ENCODE data around the gene SLC27A1.
"Not testable (repeated sequence)": the region's sequence is repeated elsewhere in the genome, so short reads cannot be mapped to it uniquely, and the experiment has no call there.

The SLC27A1 gene

DNA sequence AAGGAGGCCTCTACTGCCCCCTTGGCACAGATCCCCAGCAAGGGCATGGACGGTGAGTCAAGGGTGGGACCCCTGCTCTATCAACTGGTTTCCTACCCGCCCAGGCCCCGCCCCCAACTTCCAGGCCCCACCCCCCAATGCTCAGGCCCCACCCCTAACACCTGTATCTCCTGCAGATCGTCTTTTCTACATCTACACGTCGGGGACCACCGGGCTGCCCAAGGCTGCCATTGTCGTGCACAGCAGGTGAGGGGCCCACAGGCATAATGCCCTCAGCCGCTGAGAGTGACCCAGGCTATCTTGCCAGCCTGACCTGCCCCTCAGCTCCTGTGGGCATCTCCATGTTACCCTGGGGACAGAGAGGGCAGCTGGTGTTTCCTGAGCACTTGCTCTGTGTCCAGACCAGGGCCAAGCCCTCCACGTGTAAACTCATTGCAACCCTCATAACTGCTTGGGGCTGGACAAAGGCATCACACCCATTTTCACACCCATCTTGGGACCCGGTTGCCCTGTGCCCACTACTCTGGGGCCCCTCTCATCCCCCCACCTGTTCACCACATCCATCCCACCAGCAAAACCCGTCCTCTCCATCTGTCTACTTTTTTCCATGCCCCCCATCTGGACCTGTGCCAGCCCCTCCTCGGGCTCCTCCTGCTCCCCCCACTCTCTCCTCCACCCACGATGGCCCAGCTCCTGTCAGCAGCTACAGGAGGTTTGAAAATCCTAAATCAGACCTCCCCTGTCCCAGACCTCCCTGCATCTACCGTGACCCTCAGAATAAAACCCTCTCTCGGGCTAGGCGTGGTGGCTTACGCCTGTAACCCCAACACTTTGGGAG is 17.2 kb downstream of the SLC27A1 start:
- no peak for DNase-seq

DNA sequence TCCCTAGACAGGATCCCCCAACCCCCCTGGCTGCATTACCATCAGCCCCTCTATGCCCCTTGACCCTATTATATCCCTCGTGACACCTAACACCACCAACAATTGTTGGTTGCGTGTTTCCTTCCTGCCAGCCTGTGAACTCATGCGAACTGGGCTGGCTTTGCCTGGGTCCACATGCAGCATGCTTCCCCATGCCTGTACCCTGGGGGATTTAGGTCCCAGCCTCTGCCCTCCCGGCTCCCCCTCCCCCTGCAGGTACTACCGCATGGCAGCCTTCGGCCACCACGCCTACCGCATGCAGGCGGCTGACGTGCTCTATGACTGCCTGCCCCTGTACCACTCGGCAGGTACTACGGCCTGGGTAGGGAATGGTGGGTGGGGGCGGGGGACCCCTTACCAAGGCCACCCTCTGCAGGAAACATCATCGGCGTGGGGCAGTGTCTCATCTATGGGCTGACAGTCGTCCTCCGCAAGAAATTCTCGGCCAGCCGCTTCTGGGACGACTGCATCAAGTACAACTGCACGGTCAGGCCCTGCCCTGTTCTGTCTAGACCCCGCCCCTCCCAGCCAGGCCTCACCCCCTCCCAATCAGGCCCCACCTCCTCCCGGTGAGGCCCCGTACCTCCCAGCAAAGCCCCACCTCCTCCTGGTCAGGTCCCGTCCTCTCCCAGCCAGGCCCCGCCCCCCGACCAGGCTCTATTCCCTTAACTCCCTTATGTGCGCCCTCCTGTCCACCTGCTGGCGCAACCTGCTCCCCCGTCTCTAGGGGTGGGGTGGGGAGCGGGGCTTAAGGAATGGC is 18.5 kb downstream of the SLC27A1 start:
- DNase-seq: no peak

GRCh38 chr19:17489392-17490030 is 19.2 kb downstream of the SLC27A1 start:
- DNase-seq: no peak

DNA sequence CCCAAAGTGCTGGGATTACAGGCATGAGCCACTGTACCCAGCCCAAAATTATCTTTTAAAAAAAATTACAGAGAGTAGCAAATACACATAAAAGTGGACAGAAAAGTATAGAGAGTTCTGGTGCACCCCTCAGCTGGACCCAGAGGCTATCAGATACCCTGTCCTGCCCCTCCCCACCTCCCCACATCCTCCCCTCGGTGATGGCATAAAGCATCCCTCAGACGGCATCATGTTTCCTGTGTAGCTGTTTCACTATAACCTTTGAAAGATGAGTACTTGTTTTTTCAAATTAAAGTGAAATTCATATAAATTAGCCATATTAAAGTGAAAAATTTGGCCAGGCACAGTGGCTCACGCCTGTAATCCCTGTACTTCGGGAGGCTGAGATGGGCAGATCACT is 20.1 kb downstream of the SLC27A1 start:
- no peak for DNase-seq

DNA sequence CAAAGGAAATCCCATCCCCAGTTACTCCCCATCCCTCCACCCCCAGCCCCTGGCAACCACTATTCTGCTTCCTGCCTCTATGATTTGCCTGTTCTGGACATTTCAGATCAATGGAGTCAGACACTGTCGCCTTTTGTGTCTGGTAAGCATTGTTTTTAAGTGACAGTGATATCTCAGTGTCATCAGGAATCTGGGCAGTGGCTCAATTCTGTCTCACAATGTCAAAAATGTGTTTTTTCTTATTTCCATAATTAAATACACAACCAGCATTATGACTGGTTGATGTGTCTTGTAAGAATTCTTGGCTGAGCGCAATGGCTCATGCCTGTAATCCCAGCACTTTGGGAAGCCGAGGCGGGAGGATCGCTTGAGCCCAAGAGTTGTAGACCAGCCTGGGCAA is 21.0 kb downstream of the SLC27A1 start:
- no peak for DNase-seq

DNA sequence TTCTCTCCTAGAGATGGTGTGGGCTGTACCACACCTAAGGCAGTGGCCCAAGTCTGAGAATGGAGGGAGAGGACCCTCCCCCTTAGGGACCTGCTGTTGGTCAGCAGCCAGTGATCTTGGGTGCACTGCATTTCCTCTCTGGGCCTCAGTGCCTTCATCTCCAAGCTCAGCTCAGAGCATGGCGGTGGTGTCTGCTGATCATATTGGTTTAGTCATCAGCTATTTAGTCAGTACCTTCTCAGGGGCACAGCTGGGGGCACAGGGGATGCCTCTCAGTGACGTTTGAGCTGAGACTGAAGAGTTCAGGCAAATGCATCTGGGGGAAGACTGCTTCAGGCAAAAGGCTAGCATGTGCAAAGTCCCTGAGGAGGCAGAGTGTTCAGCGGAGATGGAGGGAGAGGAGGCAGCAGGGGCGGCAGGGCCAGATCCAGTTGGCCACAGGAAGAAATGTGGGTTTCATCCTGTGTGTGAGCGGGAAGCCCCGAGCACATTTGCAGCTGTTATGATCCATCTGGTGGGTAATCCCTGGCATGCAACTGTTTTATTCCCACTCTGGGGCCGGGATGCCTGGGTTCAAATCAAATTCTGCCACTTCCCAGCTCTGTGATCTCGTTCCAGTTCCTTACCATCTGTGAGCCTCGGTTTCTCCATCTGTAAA is 25.4 kb downstream of the SLC27A1 start:
- no peak for DNase-seq

- DNase-seq: no peak
Measured at GRCh38 chr19:17496337-17496997, 26.1 kb downstream of the SLC27A1 start.

DNA sequence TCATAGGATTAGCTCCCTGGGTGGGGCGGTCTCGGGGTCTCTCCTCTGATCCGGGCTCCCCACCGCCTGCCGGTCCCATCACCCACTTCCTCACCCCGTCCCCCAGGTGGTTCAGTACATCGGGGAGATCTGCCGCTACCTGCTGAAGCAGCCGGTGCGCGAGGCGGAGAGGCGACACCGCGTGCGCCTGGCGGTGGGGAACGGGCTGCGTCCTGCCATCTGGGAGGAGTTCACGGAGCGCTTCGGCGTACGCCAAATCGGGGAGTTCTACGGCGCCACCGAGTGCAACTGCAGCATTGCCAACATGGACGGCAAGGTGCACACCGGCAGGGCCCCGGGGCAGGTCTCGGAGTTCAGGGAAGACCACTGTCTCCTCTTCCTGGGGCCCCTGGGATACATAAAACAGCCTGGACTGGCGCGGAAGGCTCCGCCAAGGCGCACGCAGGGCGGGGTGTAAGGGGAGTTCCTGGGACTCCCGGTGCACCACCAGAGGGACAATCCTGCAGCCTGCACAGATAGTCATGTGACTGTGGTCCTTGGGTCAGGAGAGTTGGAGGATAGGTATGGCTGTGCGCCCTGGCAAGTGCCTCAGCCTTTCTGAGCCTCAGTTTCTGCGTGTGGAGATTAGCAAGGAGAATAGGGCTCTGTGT is 26.9 kb downstream of the SLC27A1 start:
- no peak for DNase-seq

- DNase-seq: not testable (repeated sequence)
Measured at GRCh38 chr19:17499025-17499424, 28.7 kb downstream of the SLC27A1 start.

- DNase-seq: no peak
Measured at GRCh38 chr19:17499648-17500446, 29.5 kb downstream of the SLC27A1 start.

- no peak for DNase-seq
Measured at GRCh38 chr19:17500447-17501198, 30.3 kb downstream of the SLC27A1 start.

- no peak for DNase-seq
Measured at GRCh38 chr19:17503240-17503639, 32.9 kb downstream of the SLC27A1 start.

GRCh38 chr19:17504030-17504429 is 33.7 kb downstream of the SLC27A1 start:
- DNase-seq: no peak

DNA sequence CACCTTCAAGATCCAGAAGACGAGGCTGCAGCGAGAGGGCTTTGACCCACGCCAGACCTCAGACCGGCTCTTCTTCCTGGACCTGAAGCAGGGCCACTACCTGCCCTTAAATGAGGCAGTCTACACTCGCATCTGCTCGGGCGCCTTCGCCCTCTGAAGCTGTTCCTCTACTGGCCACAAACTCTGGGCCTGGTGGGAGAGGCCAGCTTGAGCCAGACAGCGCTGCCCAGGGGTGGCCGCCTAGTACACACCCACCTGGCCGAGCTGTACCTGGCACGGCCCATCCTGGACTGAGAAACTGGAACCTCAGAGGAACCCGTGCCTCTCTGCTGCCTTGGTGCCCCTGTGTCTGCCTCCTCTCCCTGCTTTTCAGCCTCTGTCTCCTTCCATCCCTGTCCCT is 34.1 kb downstream of the SLC27A1 start:
- no peak for DNase-seq

- no peak for DNase-seq
Measured at GRCh38 chr19:17505223-17505622, 34.9 kb downstream of the SLC27A1 start.

GRCh38 chr19:17506745-17507144 is 36.4 kb downstream of the SLC27A1 start:
- DNase-seq: no peak

GRCh38 chr19:17508558-17508933 is 38.2 kb downstream of the SLC27A1 start:
- not testable (repeated sequence) for DNase-seq

- DNase-seq: no peak
Measured at GRCh38 chr19:17510220-17510993, 40.1 kb downstream of the SLC27A1 start.
